ENCODE measurements around the gene ITGB2. TPM values are rescaled to one million over a fixed set of nuclear protein-coding genes. Genes with fewer than 3 reads are reported as not detected.
"Not testable (repeated sequence)": the region's sequence is repeated elsewhere in the genome, so short reads cannot be mapped to it uniquely, and the experiment has no call there.

Gene ITGB2
- polyA plus RNA-seq, 5 donors, result 7.3 to 16.1 (median 8.6) TPM

- DNase-seq, result no peak
Observed at GRCh38 chr21:44927587-44928461, 7.1 kb upstream of the ITGB2 start.

- no peak for DNase-seq
Observed at GRCh38 chr21:44927259-44927586, 6.5 kb upstream of the ITGB2 start.

GRCh38 chr21:44926331-44927101, 5.8 kb upstream of the ITGB2 start:
- no peak for DNase-seq

GRCh38 chr21:44925378-44925755, 4.7 kb upstream of the ITGB2 start:
- no peak for DNase-seq

- no peak for DNase-seq
Observed at GRCh38 chr21:44924606-44925377, 4.1 kb upstream of the ITGB2 start.

GRCh38 chr21:44923480-44924084, 2.9 kb upstream of the ITGB2 start:
- no peak for DNase-seq

GRCh38 chr21:44921928-44922327, 1.2 kb upstream of the ITGB2 start:
- no peak for DNase-seq

GRCh38 chr21:44919913-44920693, 596 bp downstream of the ITGB2 start:
- DNase-seq, result no peak

- no peak for DNase-seq
Observed at GRCh38 chr21:44919111-44919912, 1.4 kb downstream of the ITGB2 start.

- no peak for DNase-seq
Observed at GRCh38 chr21:44918581-44919033, 2.1 kb downstream of the ITGB2 start.

- no peak for DNase-seq
Observed at GRCh38 chr21:44918107-44918470, 2.6 kb downstream of the ITGB2 start.

- DNase-seq, result no peak
Observed at GRCh38 chr21:44917446-44918106, 3.1 kb downstream of the ITGB2 start.

GRCh38 chr21:44916965-44917364, 3.7 kb downstream of the ITGB2 start:
- DNase-seq, result no peak

GRCh38 chr21:44914176-44914874, 6.4 kb downstream of the ITGB2 start:
- no peak for DNase-seq

GRCh38 chr21:44913425-44914175, 7.1 kb downstream of the ITGB2 start:
- no peak for DNase-seq

GRCh38 chr21:44912506-44913412, 7.9 kb downstream of the ITGB2 start:
- DNase-seq, result not testable (repeated sequence)

- DNase-seq, result no peak
Observed at GRCh38 chr21:44912158-44912473, 8.6 kb downstream of the ITGB2 start.
